HepG2 (cell line): ENCODE results near the gene GFER. TPM values are rescaled to one million over a fixed set of nuclear protein-coding genes. Genes with fewer than 3 reads are reported as not detected.
A peak's percentile ranks its signal among the peaks of the same experiment; 100 is the strongest.

ENCODE experiments used
- ATAC-seq: fragments of 200-7000 bp; cut with Tn5 transposase; 3 replicates; pipeline ENCODE4 v1.9.1; 2020; ENCODE audit warnings: mild to moderate bottlenecking, moderate library complexity
- BruUV-seq: library from RNA; stranded (reverse); fragments of 400-500 nt; replicated peaks from 2 replicates; lab custom pipeline; 2021; lab: Mats Ljungman, UMichigan
- CTCF ChIA-PET: fragments of 300-600 bp; formaldehyde crosslinking; extraction: SDS; loops from one replicate; lab custom pipeline; 2021; ENCODE audit warnings: low total read pairs, inconsistent platforms, low intra/inter-chr PET ratio; lab: Yijun Ruan, JAX
- POLR2A ChIA-PET: fragments of 350-600 bp; sonication (Branson Sonifier 250); formaldehyde crosslinking; loops from one replicate; lab custom pipeline; 2020; ENCODE audit warnings: antibody characterized with exemption, inconsistent platforms; lab: Yijun Ruan, JAX
- DNase-seq: peaks from one replicate; pipeline ENCODE4 v3.0.0-alpha.2; 2015; ENCODE audit warnings: low spot score
- FAIRE-seq: peaks from 3 replicates; lab custom pipeline; 2011; peaks lifted over from hg19 to GRCh38; lab: Jason Lieb, UNC
- H2AFZ ChIP-seq: one replicate; pipeline ENCODE4 v1.6.1; 2011; ENCODE audit warnings: low read length, inconsistent platforms
- H3K27ac ChIP-seq: fragments of 300-600 bp; 3 replicates; pipeline ENCODE4 v1.8.0; 2011; ENCODE audit warnings: mixed run types, mild to moderate bottlenecking, mixed read lengths, low read length, inconsistent platforms; ENCODE audit not compliant: insufficient read depth; ENCODE audit errors: extremely low read length
- H3K27me3 ChIP-seq, 2 experiments: fragments of 200-600 bp in 1 of 2; 2 replicates in 1 of 2; 3 replicates in 1 of 2; pipeline versions ENCODE4 v1.6.0 to v1.8.0; 2011; ENCODE audit warnings: low read length in 2 of 2, mild to moderate bottlenecking in 2 of 2, moderate library complexity in 2 of 2, inconsistent platforms in 1 of 2; ENCODE audit not compliant: insufficient read depth in 2 of 2, control insufficient read depth in 1 of 2
- H3K36me3 ChIP-seq, 2 experiments: fragments of 200-600 bp in 1 of 2; replicated peaks in 1 of 2; 2 replicates in 1 of 2; 3 replicates in 1 of 2; pipeline versions ENCODE4 v1.5.1 to v1.8.0; 2011; ENCODE audit warnings: low read length in 2 of 2, inconsistent platforms in 1 of 2; ENCODE audit not compliant: insufficient read depth in 2 of 2, control insufficient read depth in 1 of 2
- H3K4me1 ChIP-seq: 2 replicates; pipeline ENCODE4 v1.5.1; 2012; ENCODE audit warnings: low read length, inconsistent platforms; ENCODE audit not compliant: insufficient read depth
- H3K4me2 ChIP-seq: 2 replicates; pipeline ENCODE4 v1.6.0; 2011; ENCODE audit warnings: low read depth, low read length, inconsistent platforms
- H3K4me3 ChIP-seq, 3 experiments: fragments of 200-600 bp in 1 of 3; sonication (generic), shearing (Covaris generic) in 1 of 3; replicated peaks in 1 of 3; 2 replicates each; pipeline ENCODE4 v1.5.1; 2011 to 2016; ENCODE audit warnings: low read length in 3 of 3, inconsistent platforms in 2 of 3, low read depth in 2 of 3, mild to moderate bottlenecking in 2 of 3, control low read depth in 1 of 3, mixed read lengths in 1 of 3; ENCODE audit not compliant: insufficient read depth in 1 of 3
- H3K79me2 ChIP-seq: one replicate; pipeline ENCODE4 v1.6.1; 2011; ENCODE audit warnings: low read length, inconsistent platforms; ENCODE audit not compliant: insufficient read depth
- H3K9ac ChIP-seq: 2 replicates; pipeline ENCODE4 v1.6.0; 2011; ENCODE audit warnings: mild to moderate bottlenecking, low read depth, low read length, inconsistent platforms; ENCODE audit not compliant: insufficient read depth
- H3K9me3 ChIP-seq: 2 replicates; pipeline ENCODE4 v1.5.1; 2012; ENCODE audit warnings: mild to moderate bottlenecking, low read length
- H4K20me1 ChIP-seq: 2 replicates; pipeline ENCODE4 v1.6.0; 2011; ENCODE audit warnings: inconsistent platforms, mild to moderate bottlenecking, low read length, moderate library complexity; ENCODE audit not compliant: insufficient read depth
- FOXA3 ChIP-seq: IDR thresholded peaks from 2 replicates; pipeline ENCODE4 v1.6.1; 2016; ENCODE audit warnings: missing genetic modification reagents, missing compliant biosample characterization
- MAFG ChIP-seq: sonication (generic); formaldehyde crosslinking; IDR thresholded peaks from 2 replicates; pipeline ENCODE4 v1.5.1; 2020; ENCODE audit warnings: mild to moderate bottlenecking, missing genetic modification reagents
- TBX2 ChIP-seq: sonication (generic); formaldehyde crosslinking; IDR thresholded peaks from 2 replicates; pipeline ENCODE4 v1.5.0; 2020; ENCODE audit warnings: missing genetic modification reagents, mild to moderate bottlenecking, borderline replicate concordance
- TOPORS ChIP-seq: sonication (generic); formaldehyde crosslinking; IDR thresholded peaks from 2 replicates; pipeline ENCODE4 v1.8.0; 2023; ENCODE audit warnings: mild to moderate bottlenecking, missing genetic modification reagents
- ZNF720 ChIP-seq: sonication (generic); formaldehyde crosslinking; IDR thresholded peaks from 2 replicates; pipeline ENCODE4 v1.4.0; 2020; ENCODE audit warnings: missing genetic modification reagents
- ZNF788 ChIP-seq: sonication (generic); formaldehyde crosslinking; IDR thresholded peaks from 2 replicates; pipeline ENCODE4 v1.5.0; 2020; ENCODE audit warnings: mild to moderate bottlenecking, missing genetic modification reagents, borderline replicate concordance
- ZSCAN31 ChIP-seq: sonication (generic); formaldehyde crosslinking; IDR thresholded peaks from 2 replicates; pipeline ENCODE4 v1.5.0; 2020; ENCODE audit warnings: low read depth, mild to moderate bottlenecking, missing genetic modification reagents
- WGBS: methylation state at CpG from one replicate; pipeline ENCODE4 v1.1.6; 2017; ENCODE audit warnings: low lambda C conversion rate; 5-methylcytosine and 5-hydroxymethylcytosine counted together
- in situ Hi-C: cut with HindIII; loops from 2 replicates; pipeline ENCODE4 v1.10.0; 2017; ENCODE audit warnings: low pct_unique_long_range_greater_than_20kb; ENCODE audit not compliant: extremely low pct_ligation_motif_present
- intact Hi-C: fragments of 100-400 bp; cut with micrococcal nuclease; formaldehyde crosslinking; loops from one replicate; pipeline ENCODE4 v1.10.0; 2022; ENCODE audit not compliant: unreplicated experiment
- polyA plus RNA-seq, 8 experiments: library from polyadenylated mRNA; depleted of rRNA in 3 of 8; stranded (reverse) in 7 of 8; unstranded in 1 of 8; fragments of >200 nt; fragmentation: Illumina TruSeq in 4 of 8; extraction: Trizol in 4 of 8; gene quantifications; 2 replicates each; pipeline versions ENCODE4 v1.2.1 to v1.2.3, GENCODE V29; 2011 to 2016; ENCODE audit warnings: low read depth in 4 of 8, missing spikeins in 1 of 8, mixed read lengths in 1 of 8; ENCODE audit not compliant: insufficient read depth in 1 of 8
- total RNA-seq, 5 experiments: library from RNA; depleted of rRNA; stranded (reverse); fragments of >200 nt; fragmentation: Illumina TruSeq; extraction: Trizol; gene quantifications; 2 replicates each; pipeline ENCODE4 v1.2.3, GENCODE V29; 2016; ENCODE audit warnings: low read depth in 1 of 5
- TF ChIP-seq, protein P1 (sequence below): sonication (generic); formaldehyde crosslinking; IDR thresholded peaks from 2 replicates; pipeline ENCODE4 v1.5.1; 2020; ENCODE audit warnings: missing genetic modification reagents, mild to moderate bottlenecking, borderline replicate concordance
- TF ChIP-seq, protein P2 (sequence below): sonication (generic); formaldehyde crosslinking; IDR thresholded peaks from 2 replicates; pipeline ENCODE4 v1.5.0; 2020; ENCODE audit warnings: mild to moderate bottlenecking, missing genetic modification reagents, borderline replicate concordance
- TF ChIP-seq, protein P3 (sequence below): IDR thresholded peaks from 2 replicates; pipeline ENCODE4 v1.6.1; 2016; ENCODE audit warnings: missing compliant biosample characterization, missing genetic modification reagents, borderline replicate concordance

GFER gene
- total and polyA plus RNA-seq, 2 of the 13 experiments (the other 11 are each of a cell fraction or from before 2014, with no cell fraction given), result 28.6 to 71.7 TPM

DNA sequence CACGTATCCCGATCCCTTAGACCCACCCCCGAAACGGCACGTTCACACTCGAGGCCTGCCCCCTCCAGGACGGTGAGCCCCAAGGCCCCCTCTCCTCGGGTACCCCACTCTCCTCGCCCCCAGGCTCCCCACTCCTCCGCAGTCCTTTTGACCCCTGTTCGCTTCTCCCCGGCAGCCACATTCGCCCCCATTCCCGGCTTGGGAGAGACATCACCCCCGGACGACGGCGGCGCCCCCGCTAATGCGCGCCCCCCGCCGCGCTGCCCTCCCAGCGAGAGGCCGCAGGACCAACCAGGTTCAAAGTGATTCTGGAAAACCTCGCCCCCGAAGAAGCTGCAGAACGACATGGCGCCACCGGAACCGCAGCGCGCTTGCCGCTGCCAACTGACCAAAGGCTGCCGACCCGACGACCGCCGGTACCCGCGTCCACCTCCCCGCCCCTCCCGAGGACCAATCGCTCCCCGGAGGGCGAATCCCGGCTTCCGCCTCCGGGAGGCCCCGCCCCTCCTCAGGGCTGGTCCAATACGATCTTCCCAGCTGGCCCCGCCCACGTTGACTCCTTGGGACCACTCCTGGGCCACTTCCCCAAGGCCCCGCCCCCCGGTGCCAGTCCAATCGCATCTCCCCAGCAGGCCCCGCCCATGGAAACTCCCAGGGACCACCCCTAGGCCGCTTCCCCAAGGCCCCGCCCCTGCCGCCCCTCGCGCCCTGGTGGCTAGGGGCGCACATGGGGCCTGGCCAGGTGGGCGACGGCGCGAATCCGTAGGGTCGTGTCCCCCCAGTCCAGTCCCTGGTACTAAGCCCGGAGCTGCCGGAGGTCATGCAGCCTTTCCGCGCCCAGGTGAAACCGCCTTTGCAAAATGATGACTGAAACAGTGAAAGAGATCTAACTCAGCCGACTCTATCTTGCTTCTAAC, 40.9 kb upstream of the GFER start, which contains the start of gene MSRB1:
TSS of gene MSRB1 (minus strand) at position 390 of the 917 bp plus-strand sequence. CDS start at position 347, 43 bp downstream.
- Histone ChIP-seq H3K27me3 (peaks cover 0 to 5% of the 10 kb centered on the region in 2 experiments; a peak in 1 of 5 replicates), H4K20me1 (no peaks in the 10 kb centered on the region; the same call in 1 of the 2 replicates), H3K9me3 (no peaks in the 10 kb centered on the region), H3K27ac (peak within 1 kb of the TSS; percentile 96), H3K79me2 (peaks cover 26% of the 10 kb centered on the region), H3K36me3 (peaks cover 7 to 14% of the 10 kb centered on the region in 2 experiments; a peak in 3 of 5 replicates), H3K9ac (peak within 1 kb of the TSS; percentile 90), H3K4me1 (peaks cover 68% of the 10 kb centered on the region), H2AFZ (no peak within 1 kb of the TSS), H3K4me2 (peak within 1 kb of the TSS; percentile 96), H3K4me3 (peak within 1 kb of the TSS; percentile 93 to 97 (median 96))
- ATAC-seq (peak; percentile 56), DNase-seq (peak; percentile 98), FAIRE-seq (peak; percentile 89)
- WGBS, result 7% methylated on average over 21 of the region's 77 CpGs
- POLR2A ChIA-PET, result interaction anchor here (0.6 to 5.8 kb wide), 15 partner anchors 8 to 963 kb away, joined by 3 to 139 read pairs (median 4); partner anchors contain the start of genes GFER, IGFALS, NDUFB10 and RNF151
- CTCF ChIA-PET, result no interaction called here
- BruUV-seq, result no TSS peak
- intact Hi-C loops, result no loop called here
- in situ Hi-C loops, result no loop called here
- TF ChIP-seq MAFG (CRISPR knock-in tag), result no peak
- 0 out of 2 replicates have a peak, but pooled peaks have one; percentile 51 for TF ChIP-seq TOPORS (CRISPR knock-in tag)
- peak; percentile 78; the same call in 1 of the 2 replicates for TF ChIP-seq ZNF788 (CRISPR knock-in tag)
- TF ChIP-seq, protein P1, sequence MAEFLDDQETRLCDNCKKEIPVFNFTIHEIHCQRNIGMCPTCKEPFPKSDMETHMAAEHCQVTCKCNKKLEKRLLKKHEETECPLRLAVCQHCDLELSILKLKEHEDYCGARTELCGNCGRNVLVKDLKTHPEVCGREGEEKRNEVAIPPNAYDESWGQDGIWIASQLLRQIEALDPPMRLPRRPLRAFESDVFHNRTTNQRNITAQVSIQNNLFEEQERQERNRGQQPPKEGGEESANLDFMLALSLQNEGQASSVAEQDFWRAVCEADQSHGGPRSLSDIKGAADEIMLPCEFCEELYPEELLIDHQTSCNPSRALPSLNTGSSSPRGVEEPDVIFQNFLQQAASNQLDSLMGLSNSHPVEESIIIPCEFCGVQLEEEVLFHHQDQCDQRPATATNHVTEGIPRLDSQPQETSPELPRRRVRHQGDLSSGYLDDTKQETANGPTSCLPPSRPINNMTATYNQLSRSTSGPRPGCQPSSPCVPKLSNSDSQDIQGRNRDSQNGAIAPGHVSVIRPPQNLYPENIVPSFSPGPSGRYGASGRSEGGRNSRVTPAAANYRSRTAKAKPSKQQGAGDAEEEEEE (CRISPR knock-in tag), result no peak
- no peak for TF ChIP-seq ZSCAN31 (CRISPR knock-in tag)
- peak; percentile 84 for TF ChIP-seq TBX2 (CRISPR knock-in tag)
- TF ChIP-seq FOXA3 (CRISPR knock-in tag), result no peak; the same call in 1 of the 2 replicates
- TF ChIP-seq, protein P2, sequence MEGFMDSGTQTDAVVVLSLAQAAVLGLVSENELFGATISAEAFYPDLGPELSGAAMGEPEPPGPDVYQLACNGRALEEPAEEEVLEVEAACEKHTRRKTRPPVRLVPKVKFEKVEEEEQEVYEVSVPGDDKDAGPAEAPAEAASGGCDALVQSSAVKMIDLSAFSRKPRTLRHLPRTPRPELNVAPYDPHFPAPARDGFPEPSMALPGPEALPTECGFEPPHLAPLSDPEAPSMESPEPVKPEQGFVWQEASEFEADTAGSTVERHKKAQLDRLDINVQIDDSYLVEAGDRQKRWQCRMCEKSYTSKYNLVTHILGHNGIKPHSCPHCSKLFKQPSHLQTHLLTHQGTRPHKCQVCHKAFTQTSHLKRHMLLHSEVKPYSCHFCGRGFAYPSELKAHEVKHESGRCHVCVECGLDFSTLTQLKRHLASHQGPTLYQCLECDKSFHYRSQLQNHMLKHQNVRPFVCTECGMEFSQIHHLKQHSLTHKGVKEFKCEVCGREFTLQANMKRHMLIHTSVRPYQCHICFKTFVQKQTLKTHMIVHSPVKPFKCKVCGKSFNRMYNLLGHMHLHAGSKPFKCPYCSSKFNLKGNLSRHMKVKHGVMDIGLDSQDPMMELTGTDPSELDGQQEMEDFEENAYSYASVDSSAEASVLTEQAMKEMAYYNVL (CRISPR knock-in tag), result peak; percentile 48; the same call in 1 of the 2 replicates
- TF ChIP-seq ZNF720 (CRISPR knock-in tag), result no peak
- TF ChIP-seq, protein P3, sequence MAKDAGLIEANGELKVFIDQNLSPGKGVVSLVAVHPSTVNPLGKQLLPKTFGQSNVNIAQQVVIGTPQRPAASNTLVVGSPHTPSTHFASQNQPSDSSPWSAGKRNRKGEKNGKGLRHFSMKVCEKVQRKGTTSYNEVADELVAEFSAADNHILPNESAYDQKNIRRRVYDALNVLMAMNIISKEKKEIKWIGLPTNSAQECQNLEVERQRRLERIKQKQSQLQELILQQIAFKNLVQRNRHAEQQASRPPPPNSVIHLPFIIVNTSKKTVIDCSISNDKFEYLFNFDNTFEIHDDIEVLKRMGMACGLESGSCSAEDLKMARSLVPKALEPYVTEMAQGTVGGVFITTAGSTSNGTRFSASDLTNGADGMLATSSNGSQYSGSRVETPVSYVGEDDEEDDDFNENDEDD, result peak; percentile 80; the same call in 1 of the 2 replicates
